OCI-LY7 (cell line): ENCODE data around the gene RTL10. TPM values are rescaled to one million over a fixed set of nuclear protein-coding genes. Genes with fewer than 3 reads are reported as not detected.

ENCODE experiments used
- BruUV-seq: library from RNA; stranded (reverse); fragments of 400-500 nt; replicated peaks from 2 replicates; lab custom pipeline; 2021; lab: Mats Ljungman, UMichigan
- CTCF ChIA-PET: fragments of 300-600 bp; sonication (Branson Sonifier 250); formaldehyde crosslinking; loops from one replicate; lab custom pipeline; 2022; ENCODE audit warnings: antibody characterized with exemption; ENCODE audit not compliant: unreplicated experiment; lab: Charles Lee
- POLR2A ChIA-PET: fragments of 300-600 bp; sonication (Branson Sonifier 250); formaldehyde crosslinking; loops from one replicate; lab custom pipeline; 2022; ENCODE audit warnings: antibody characterized with exemption; lab: Charles Lee
- DNase-seq: peaks from one replicate; pipeline ENCODE4 v3.0.0-alpha.2; 2015; ENCODE audit warnings: low spot score
- H2AFZ ChIP-seq: fragments of 200-600 bp; sonication (generic), shearing (Covaris generic); 2 replicates; pipeline ENCODE4 v1.6.1; 2014; ENCODE audit warnings: mild to moderate bottlenecking, antibody characterized with exemption, low read length, moderate library complexity
- H3K27ac ChIP-seq: fragments of 200-600 bp; sonication (generic); 2 replicates; pipeline ENCODE4 v1.5.1; 2014; ENCODE audit warnings: mixed run types, low read depth, mild to moderate bottlenecking, moderate library complexity, low read length, inconsistent platforms; ENCODE audit not compliant: poor library complexity, severe bottlenecking
- H3K36me3 ChIP-seq: fragments of 200-600 bp; sonication (generic); 2 replicates; pipeline ENCODE4 v1.6.1; 2014; ENCODE audit warnings: mild to moderate bottlenecking, antibody characterized with exemption, low read length, moderate library complexity, mixed read lengths; ENCODE audit not compliant: insufficient read depth
- H3K4me1 ChIP-seq: fragments of 200-600 bp; sonication (generic); 2 replicates; pipeline ENCODE4 v1.5.1; 2014; ENCODE audit warnings: mild to moderate bottlenecking, low read length; ENCODE audit not compliant: insufficient read depth, poor library complexity, severe bottlenecking
- H3K4me2 ChIP-seq: fragments of 200-600 bp; sonication (generic); 2 replicates; pipeline ENCODE4 v1.6.1; 2014; ENCODE audit warnings: mild to moderate bottlenecking, low read length
- H3K4me3 ChIP-seq: fragments of 200-600 bp; sonication (generic); 2 replicates; pipeline ENCODE4 v1.5.1; 2014; ENCODE audit warnings: mild to moderate bottlenecking, low read depth, low read length; ENCODE audit not compliant: poor library complexity, severe bottlenecking
- H3K79me2 ChIP-seq: fragments of 200-600 bp; sonication (generic); 2 replicates; pipeline ENCODE4 v1.6.1; 2016; ENCODE audit warnings: low read depth, mild to moderate bottlenecking, low read length, moderate library complexity, mixed read lengths; ENCODE audit not compliant: insufficient read depth
- H3K9me2 ChIP-seq: fragments of 200-600 bp; sonication (generic); 2 replicates; pipeline ENCODE4 v1.6.1; 2016; ENCODE audit warnings: mild to moderate bottlenecking, low read length, mixed read lengths; ENCODE audit not compliant: insufficient read depth
- H3K9me3 ChIP-seq: fragments of 200-600 bp; sonication (generic); 2 replicates; pipeline ENCODE4 v1.6.1; 2014; ENCODE audit warnings: mild to moderate bottlenecking, mixed run types, low read length, mixed read lengths
- H4K20me1 ChIP-seq: fragments of 200-600 bp; sonication (generic); 2 replicates; pipeline ENCODE4 v1.6.1; 2014; ENCODE audit warnings: mild to moderate bottlenecking, antibody characterized with exemption, low read length, moderate library complexity, mixed read lengths; ENCODE audit not compliant: insufficient read depth
- CTCF ChIP-seq: fragments of 200-600 bp; sonication (generic); conservative IDR thresholded peaks from 2 replicates; pipeline ENCODE4 v1.5.1; 2014; ENCODE audit warnings: mild to moderate bottlenecking, antibody characterized with exemption, low read length, moderate library complexity, mixed read lengths
- EZH2phosphoT487 ChIP-seq: fragments of 200-600 bp; sonication (generic); IDR thresholded peaks from 2 replicates; pipeline ENCODE4 v1.6.1; 2018; ENCODE audit warnings: low read depth, borderline replicate concordance, mild to moderate bottlenecking, mixed run types, antibody characterized with exemption, low read length, moderate library complexity, mixed read lengths
- intact Hi-C: fragments of 100-400 bp; cut with micrococcal nuclease; formaldehyde crosslinking; loops from one replicate; pipeline ENCODE4 v1.10.0; 2022; ENCODE audit not compliant: unreplicated experiment
- total RNA-seq, 2 experiments: library from RNA; depleted of rRNA in 1 of 2; stranded (reverse); fragments of >200 nt in 1 of 2; shearing (Covaris generic) in 1 of 2; gene quantifications; 2 replicates each; pipeline ENCODE4 v1.2.3, GENCODE V29; 2014 to 2022

The RTL10 gene
- total RNA-seq, 2 experiments from 2014 or later: 26.2 to 28.2 TPM

GRCh38 chr22:19859861-19860510 lies 5.3 kb upstream of the RTL10 start:
- CTCF ChIA-PET: no interaction called here
- H3K27ac ChIP-seq: no peak overlapping the region
- no peak overlapping the region for H2AFZ ChIP-seq
- no peaks in the 10 kb centered on the region; the same call in 1 of the 2 replicates for H3K9me3 ChIP-seq
- no peak overlapping the region for H3K4me2 ChIP-seq
- H3K4me1 ChIP-seq: peaks cover 25% of the 10 kb centered on the region
- no peak overlapping the region for H3K4me3 ChIP-seq
- intact Hi-C loops: no loop called here
- H3K36me3 ChIP-seq: peaks cover 8% of the 10 kb centered on the region
- no peak for TF ChIP-seq CTCF
- no peak for TF ChIP-seq EZH2phosphoT487
- POLR2A ChIA-PET: no interaction called here
- no peaks in the 10 kb centered on the region for H3K9me2 ChIP-seq
- no TSS peak for BruUV-seq
- no peaks in the 10 kb centered on the region for H4K20me1 ChIP-seq
- peaks cover 22% of the 10 kb centered on the region; the same call in 1 of the 2 replicates for H3K79me2 ChIP-seq
- no peak for DNase-seq

- no peak for DNase-seq
- Histone ChIP-seq H3K79me2 (peaks cover 44% of the 10 kb centered on the region), H2AFZ (no peak overlapping the region), H3K36me3 (peaks cover 28% of the 10 kb centered on the region), H3K4me3 (no peak overlapping the region), H3K27ac (no peak overlapping the region), H3K9me3 (no peaks in the 10 kb centered on the region; the same call in 1 of the 2 replicates), H3K4me2 (0 out of 2 replicates have a peak overlapping the region, but pooled peaks have one; percentile 82), H3K9me2 (no peaks in the 10 kb centered on the region), H4K20me1 (0 out of 2 replicates have a peak, but pooled peaks cover 9% of the 10 kb centered on the region), H3K4me1 (peaks cover 36% of the 10 kb centered on the region)
- no TSS peak for BruUV-seq
- intact Hi-C loops: no loop called here
- ChIA-PET POLR2A (no interaction called here), CTCF (no interaction called here)
- TF ChIP-seq EZH2phosphoT487 (no peak), CTCF (no peak)
Measured at GRCh38 chr22:19857382-19857781, 2.7 kb upstream of the RTL10 start.
